Upper lobe of left lung (tissue), 6 donors: Measurements from ENCODE around the gene KCNMA1. TPM values are rescaled to one million over a fixed set of nuclear protein-coding genes. Genes with fewer than 3 reads are reported as not detected.

ENCODE experiments used
- ATAC-seq, 2 donors: fragments of 200-7000 bp; cut with Tn5 transposase; one replicate each; pipeline ENCODE4 v1.9.1; 2022; ENCODE audit warnings: mild to moderate bottlenecking in 2 of 2, moderate library complexity in 2 of 2; ENCODE audit not compliant: low FRiP score in 2 of 2
- DNase-seq, 2 donors: peaks; one replicate each; pipeline ENCODE4 v3.0.0-alpha.2; 2019 to 2020
- H3K27ac ChIP-seq, 4 donors: fragments of 200-600 bp; sonication (generic); one replicate each; pipeline ENCODE4 v1.5.1; 2016 to 2019
- H3K27me3 ChIP-seq, 4 donors: fragments of 200-600 bp; sonication (generic); one replicate each; pipeline ENCODE4 v1.5.1; 2017 to 2019
- H3K36me3 ChIP-seq, 4 donors: fragments of 200-600 bp; sonication (generic); one replicate each; pipeline ENCODE4 v1.5.1; 2016 to 2019
- H3K4me1 ChIP-seq, 4 donors: fragments of 200-600 bp; sonication (generic); one replicate each; pipeline ENCODE4 v1.5.1; 2018 to 2019
- H3K4me3 ChIP-seq, 4 donors: fragments of 200-600 bp; sonication (generic); one replicate each; pipeline ENCODE4 v1.5.1; 2017 to 2019; ENCODE audit warnings: mild to moderate bottlenecking in 2 of 4, moderate library complexity in 1 of 4
- H3K9me3 ChIP-seq, 4 donors: fragments of 200-600 bp; sonication (generic); one replicate each; pipeline ENCODE4 v1.5.1; 2018 to 2019
- CTCF ChIP-seq, 6 experiments: fragments of 450-650 bp in 4 of 6; fragments of 200-600 bp in 2 of 6; sonication (generic) in 2 of 6; IDR thresholded peaks; one replicate each; pipeline ENCODE4 v1.5.1; 2016 to 2019; ENCODE audit warnings: antibody characterized with exemption in 6 of 6
- EP300 ChIP-seq, 4 donors: sonication (generic); formaldehyde crosslinking; IDR thresholded peaks; one replicate each; pipeline ENCODE4 v1.5.1; 2017; ENCODE audit warnings: antibody characterized with exemption in 4 of 4, control low read depth in 2 of 4
- POLR2A ChIP-seq, 4 donors: fragments of 450-650 bp; IDR thresholded peaks; one replicate each; pipeline ENCODE4 v1.5.1; 2016 to 2017; ENCODE audit warnings: antibody characterized with exemption in 4 of 4, mild to moderate bottlenecking in 2 of 4
- POLR2AphosphoS5 ChIP-seq, 2 donors: sonication (generic); formaldehyde crosslinking; IDR thresholded peaks; one replicate each; pipeline ENCODE4 v1.5.1; 2017; ENCODE audit warnings: antibody characterized with exemption in 2 of 2
- WGBS, 2 donors: methylation state at CpG; one replicate each; pipeline ENCODE4 v1.1.5; 2017 to 2018; 5-methylcytosine and 5-hydroxymethylcytosine counted together
- total RNA-seq, 6 donors: library from RNA; depleted of rRNA in 4 of 6; stranded (reverse); fragments of >200 nt in 4 of 6; gene quantifications; one replicate each; pipeline versions ENCODE4 v1.1.0 to v1.2.1, GENCODE V29; 2016 to 2021
- donor health status: DM: no; HTN: no; CAD: no; lungs with moderate emphysema.
- donor health status: DM: no; HTN: yes; CAD: no; lungs with severe emphysema.

Gene KCNMA1
- total RNA-seq, 6 donors from 2014 or later, result 5.8 to 107 (median 22.0) TPM

- ATAC-seq (no peak), DNase-seq (no peak)
- no peak for TF ChIP-seq CTCF (IDR thresholded peaks at IDR 0.05)
- no peak for TF ChIP-seq POLR2AphosphoS5 (IDR thresholded peaks at IDR 0.05)
- TF ChIP-seq EP300 (IDR thresholded peaks at IDR 0.05), result no peak
- no peak for TF ChIP-seq POLR2A (IDR thresholded peaks at IDR 0.05)
- no peaks in the 10 kb centered on the region for H3K36me3 ChIP-seq
- H3K4me3 ChIP-seq, result no peak overlapping the region
- H3K4me1 ChIP-seq, result peaks cover 0 to 3% (median under 1%) of the 10 kb centered on the region in 4 donors
- 27 to 63% methylated on average over 1 of the region's 1 CpG for WGBS, 2 donors
- no peak overlapping the region for H3K27ac ChIP-seq
- H3K9me3 ChIP-seq, result no peaks in the 10 kb centered on the region
- H3K27me3 ChIP-seq, result no peaks in the 10 kb centered on the region
These were observed 447.3 kb downstream of the KCNMA1 start for GRCh38 chr10:77190291-77190690.

- Histone ChIP-seq H3K9me3 (no peaks in the 10 kb centered on the region), H3K36me3 (no peaks in the 10 kb centered on the region), H3K27ac (no peak overlapping the region), H3K27me3 (no peaks in the 10 kb centered on the region), H3K4me3 (no peak overlapping the region), H3K4me1 (peaks cover 0 to 5% (median 2%) of the 10 kb centered on the region in 4 donors)
- DNase-seq (no peak), ATAC-seq (no peak)
- 87 to 93% methylated on average over 4 of the region's 4 CpGs for whole genome bisulfite sequencing, 2 donors
- TF ChIP-seq CTCF (IDR thresholded peaks at IDR 0.05) (no peak), EP300 (IDR thresholded peaks at IDR 0.05) (no peak), POLR2AphosphoS5 (IDR thresholded peaks at IDR 0.05) (no peak), POLR2A (IDR thresholded peaks at IDR 0.05) (no peak)
These were observed 448.1 kb downstream of the KCNMA1 start for GRCh38 chr10:77189520-77189919.

GRCh38 chr10:77189075-77189474 is 448.5 kb downstream of the KCNMA1 start:
- WGBS, 2 donors, result 88 to 91% methylated on average over 4 of the region's 4 CpGs
- H3K4me3 ChIP-seq, result no peak overlapping the region
- no peaks in the 10 kb centered on the region for H3K9me3 ChIP-seq
- no peak for DNase-seq
- TF ChIP-seq EP300 (IDR thresholded peaks at IDR 0.05), result no peak
- TF ChIP-seq POLR2A (IDR thresholded peaks at IDR 0.05), result no peak
- no peak for TF ChIP-seq CTCF (IDR thresholded peaks at IDR 0.05)
- TF ChIP-seq POLR2AphosphoS5 (IDR thresholded peaks at IDR 0.05), result no peak
- no peaks in the 10 kb centered on the region for H3K36me3 ChIP-seq
- no peak for ATAC-seq
- H3K4me1 ChIP-seq, result peaks cover 0 to 5% (median 2%) of the 10 kb centered on the region in 4 donors
- no peak overlapping the region for H3K27ac ChIP-seq
- H3K27me3 ChIP-seq, result no peaks in the 10 kb centered on the region

- Histone ChIP-seq H3K4me3 (no peak overlapping the region), H3K36me3 (no peaks in the 10 kb centered on the region), H3K9me3 (no peaks in the 10 kb centered on the region), H3K4me1 (peaks cover 0 to 5% (median 2%) of the 10 kb centered on the region in 4 donors), H3K27ac (no peak overlapping the region), H3K27me3 (no peaks in the 10 kb centered on the region)
- TF ChIP-seq CTCF (IDR thresholded peaks at IDR 0.05) (no peak), POLR2AphosphoS5 (IDR thresholded peaks at IDR 0.05) (no peak), POLR2A (IDR thresholded peaks at IDR 0.05) (no peak), EP300 (IDR thresholded peaks at IDR 0.05) (no peak)
- DNase-seq (no peak), ATAC-seq (no peak)
These were observed 449.1 kb downstream of the KCNMA1 start for GRCh38 chr10:77188521-77188920.

- Histone ChIP-seq H3K27ac (no peak overlapping the region), H3K4me3 (no peak overlapping the region), H3K27me3 (no peaks in the 10 kb centered on the region), H3K9me3 (no peaks in the 10 kb centered on the region), H3K4me1 (peaks cover 0 to 5% (median 2%) of the 10 kb centered on the region in 4 donors), H3K36me3 (no peaks in the 10 kb centered on the region)
- no peak for DNase-seq
- no peak for TF ChIP-seq EP300 (IDR thresholded peaks at IDR 0.05)
- TF ChIP-seq POLR2A (IDR thresholded peaks at IDR 0.05), result no peak
- TF ChIP-seq POLR2AphosphoS5 (IDR thresholded peaks at IDR 0.05), result no peak
- no peak for TF ChIP-seq CTCF (IDR thresholded peaks at IDR 0.05)
- no peak for ATAC-seq
- 71 to 73% methylated on average over 1 of the region's 1 CpG for WGBS, 2 donors
These were observed 449.6 kb downstream of the KCNMA1 start for GRCh38 chr10:77188000-77188395.
